Endothelial cell of umbilical vein (primary cell): ENCODE data around the gene SYCE1. TPM values are rescaled to one million over a fixed set of nuclear protein-coding genes. Genes with fewer than 3 reads are reported as not detected.

Experiments used
- BruUV-seq: library from RNA; stranded (reverse); fragments of 400-500 nt; replicated peaks from 2 replicates; lab custom pipeline; 2021; lab: Mats Ljungman, UMichigan
- CTCF ChIA-PET: fragments of 300-600, 350-600 bp; sonication (Branson Sonifier 250); formaldehyde crosslinking; loops from one replicate; lab custom pipeline; 2021; ENCODE audit warnings: antibody characterized with exemption, inconsistent platforms; lab: Charles Lee
- POLR2A ChIA-PET: fragments of 300-600, 350-600 bp; sonication (Branson Sonifier 250); formaldehyde crosslinking; loops from one replicate; lab custom pipeline; 2021; ENCODE audit warnings: antibody characterized with exemption, inconsistent platforms; lab: Charles Lee
- DNase-seq: peaks from one replicate; pipeline ENCODE4 v3.0.0-alpha.2; 2011; ENCODE audit warnings: low read depth, low spot score
- FAIRE-seq: peaks from 2 replicates; lab custom pipeline; 2011; peaks lifted over from hg19 to GRCh38; lab: Jason Lieb, UNC
- H2AFZ ChIP-seq: 2 replicates; pipeline ENCODE4 v1.6.0; 2012; ENCODE audit warnings: low read depth, low read length, control low read depth, inconsistent platforms
- H3K27ac ChIP-seq: 2 replicates; pipeline ENCODE4 v1.5.1; 2011; ENCODE audit warnings: low read depth, mild to moderate bottlenecking, control low read depth, low read length, moderate library complexity; ENCODE audit not compliant: insufficient read depth
- H3K27me3 ChIP-seq, 2 experiments: 2 replicates each; pipeline versions ENCODE4 v1.6.0 to v1.6.1; 2011; ENCODE audit warnings: low read length in 2 of 2, mixed read lengths in 1 of 2; ENCODE audit not compliant: control insufficient read depth in 2 of 2, insufficient read depth in 2 of 2
- H3K36me3 ChIP-seq, 2 experiments: 2 replicates in 1 of 2; 3 replicates in 1 of 2; pipeline ENCODE4 v1.5.1; 2011; ENCODE audit warnings: low read length in 2 of 2, mild to moderate bottlenecking in 1 of 2, moderate library complexity in 1 of 2; ENCODE audit not compliant: control insufficient read depth in 2 of 2, insufficient read depth in 2 of 2; ENCODE audit errors: extremely low read depth in 1 of 2
- H3K4me1 ChIP-seq: 3 replicates; pipeline ENCODE4 v1.5.1; 2011; ENCODE audit warnings: mild to moderate bottlenecking, low read length; ENCODE audit not compliant: control insufficient read depth, insufficient read depth; ENCODE audit errors: extremely low read depth
- H3K4me2 ChIP-seq: 2 replicates; pipeline ENCODE4 v1.6.1; 2011; ENCODE audit warnings: low read length, control low read depth, mixed read lengths; ENCODE audit not compliant: insufficient read depth
- H3K4me3 ChIP-seq, 3 experiments: fragments of 200-600 bp in 1 of 3; sonication (generic), shearing (Covaris generic) in 1 of 3; replicated peaks in 1 of 3; 2 replicates each; pipeline ENCODE4 v1.5.1; 2011 to 2016; ENCODE audit warnings: control low read depth in 3 of 3, low read length in 3 of 3, mild to moderate bottlenecking in 2 of 3, inconsistent platforms in 1 of 3, low read depth in 1 of 3, moderate library complexity in 1 of 3; ENCODE audit not compliant: insufficient read depth in 1 of 3
- H3K79me2 ChIP-seq: 2 replicates; pipeline ENCODE4 v1.6.0; 2012; ENCODE audit warnings: low read length, inconsistent platforms; ENCODE audit not compliant: control insufficient read depth, insufficient read depth
- H3K9ac ChIP-seq: replicated peaks from 2 replicates; pipeline ENCODE3; 2011; ENCODE audit warnings: low read length, control low read depth; ENCODE audit not compliant: insufficient read depth; ENCODE audit errors: extremely low read depth
- H3K9me1 ChIP-seq: replicated peaks from 3 replicates; pipeline ENCODE4 v1.6.0; 2011; ENCODE audit warnings: mild to moderate bottlenecking, low read length; ENCODE audit not compliant: control insufficient read depth, insufficient read depth; ENCODE audit errors: extremely low read depth
- H3K9me3 ChIP-seq: replicated peaks from 2 replicates; pipeline ENCODE4 v1.5.1; 2012; ENCODE audit warnings: low read length, inconsistent platforms; ENCODE audit not compliant: control insufficient read depth, insufficient read depth
- H4K20me1 ChIP-seq: replicated peaks from 2 replicates; pipeline ENCODE3; 2011; ENCODE audit warnings: mild to moderate bottlenecking, low read length; ENCODE audit not compliant: control insufficient read depth, insufficient read depth; ENCODE audit errors: extremely low read depth
- EZH2 ChIP-seq: IDR thresholded peaks from 2 replicates; pipeline ENCODE4 v1.6.1; 2012; ENCODE audit warnings: borderline replicate concordance, low read depth, mild to moderate bottlenecking, moderate library complexity, low read length, inconsistent platforms; ENCODE audit not compliant: severe bottlenecking
- FOS ChIP-seq: IDR thresholded peaks from 2 replicates; pipeline ENCODE4 v1.6.1; 2011; ENCODE audit warnings: mild to moderate bottlenecking, low read length, moderate library complexity, borderline replicate concordance; ENCODE audit not compliant: insufficient read depth
- GATA2 ChIP-seq: IDR thresholded peaks from 2 replicates; pipeline ENCODE4 v1.7.0; 2011; ENCODE audit warnings: low read depth, mild to moderate bottlenecking, moderate library complexity, mixed read lengths, low read length; ENCODE audit not compliant: insufficient read length, insufficient read depth
- JUN ChIP-seq: IDR thresholded peaks from 2 replicates; pipeline ENCODE4 v1.6.1; 2011; ENCODE audit warnings: borderline replicate concordance, low read depth; ENCODE audit not compliant: insufficient read length, insufficient read depth
- MYC ChIP-seq: IDR thresholded peaks from one replicate; pipeline ENCODE4 v1.6.1; 2011; ENCODE audit warnings: mild to moderate bottlenecking, low read depth, low read length
- POLR2A ChIP-seq: IDR thresholded peaks from 2 replicates; pipeline ENCODE4 v1.6.1; 2012; ENCODE audit warnings: low read depth, mild to moderate bottlenecking, control low read depth, low read length
- POLR2AphosphoS5 ChIP-seq: IDR thresholded peaks from 2 replicates; pipeline ENCODE4 v1.6.1; 2012; ENCODE audit warnings: low read depth, mild to moderate bottlenecking, control low read depth, low read length, moderate library complexity; ENCODE audit not compliant: insufficient read depth
- dilution Hi-C: fragments of 300-500 bp; cut with MboI; formaldehyde crosslinking; loops from one replicate; pipeline ENCODE4 v1.15.0; 2019; ENCODE audit warnings: low sequenced_read_pairs; ENCODE audit not compliant: extremely low pct_ligation_motif_present
- intact Hi-C: fragments of 100-400 bp; cut with micrococcal nuclease; formaldehyde crosslinking; loops from one replicate; pipeline ENCODE4 v1.10.0; 2022
- polyA plus RNA-seq, 4 experiments: library from polyadenylated mRNA; depleted of rRNA in 3 of 4; stranded (reverse) in 3 of 4; unstranded in 1 of 4; fragments of >200 nt; gene quantifications; 2 replicates each; pipeline versions ENCODE4 v1.2.1 to v1.2.3, GENCODE V29; 2011 to 2012; ENCODE audit warnings: missing spikeins in 1 of 4
- total RNA-seq: library from RNA; stranded (reverse); gene quantifications from 2 replicates; pipeline ENCODE4 v1.2.3, GENCODE V29; 2021
- TF ChIP-seq, protein P1 (sequence below), 2 donors: IDR thresholded peaks; 1 replicate in 1 of 2; 2 replicates in 1 of 2; pipeline ENCODE4 v1.5.1; 2011; ENCODE audit warnings: low read length in 2 of 2, mild to moderate bottlenecking in 2 of 2, moderate library complexity in 2 of 2, control low read depth in 1 of 2, inconsistent platforms in 1 of 2, low read depth in 1 of 2; ENCODE audit not compliant: insufficient read depth in 1 of 2; ENCODE audit errors: extremely low read depth in 1 of 2
- TF ChIP-seq, protein P2 (sequence below): IDR thresholded peaks from 2 replicates; pipeline ENCODE4 v1.6.1; 2011; ENCODE audit not compliant: insufficient read depth, insufficient read length

SYCE1 gene
- total and polyA plus RNA-seq, 2 donors (not counting 3 experiments of a cell fraction or from before 2014, with no cell fraction given): not detected

DNA sequence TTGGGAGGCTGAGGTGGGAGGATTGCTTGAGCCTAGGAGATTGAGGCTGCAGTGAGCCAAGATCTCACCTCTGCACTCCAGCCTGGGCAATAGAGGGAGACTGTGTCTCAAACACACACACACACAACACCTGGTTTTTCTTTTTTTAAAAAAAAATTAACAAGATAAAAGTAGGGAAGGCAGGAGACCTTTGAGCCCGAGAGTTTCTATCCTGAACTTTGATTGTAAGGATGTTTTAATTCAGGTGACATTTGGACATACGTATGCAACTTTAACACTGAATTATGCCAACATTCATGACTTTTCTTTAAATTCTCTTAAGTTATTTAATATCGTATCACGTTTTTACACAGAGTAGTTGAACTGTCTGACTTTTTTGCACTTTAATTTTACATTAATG is 49.9 kb downstream of the SYCE1 start:
- CTCF ChIA-PET: interaction anchor here (1.2 kb wide), 1 partner anchor 77 kb away, joined by 4 read pairs; no protein-coding TSS in a partner anchor
- intact Hi-C loops: no loop called here
- TF ChIP-seq GATA2 (no peak), FOS (no peak), JUN (no peak), EZH2 (no peak), POLR2AphosphoS5 (no peak), MYC (no peak), POLR2A (no peak)
- TF ChIP-seq, protein P1, sequence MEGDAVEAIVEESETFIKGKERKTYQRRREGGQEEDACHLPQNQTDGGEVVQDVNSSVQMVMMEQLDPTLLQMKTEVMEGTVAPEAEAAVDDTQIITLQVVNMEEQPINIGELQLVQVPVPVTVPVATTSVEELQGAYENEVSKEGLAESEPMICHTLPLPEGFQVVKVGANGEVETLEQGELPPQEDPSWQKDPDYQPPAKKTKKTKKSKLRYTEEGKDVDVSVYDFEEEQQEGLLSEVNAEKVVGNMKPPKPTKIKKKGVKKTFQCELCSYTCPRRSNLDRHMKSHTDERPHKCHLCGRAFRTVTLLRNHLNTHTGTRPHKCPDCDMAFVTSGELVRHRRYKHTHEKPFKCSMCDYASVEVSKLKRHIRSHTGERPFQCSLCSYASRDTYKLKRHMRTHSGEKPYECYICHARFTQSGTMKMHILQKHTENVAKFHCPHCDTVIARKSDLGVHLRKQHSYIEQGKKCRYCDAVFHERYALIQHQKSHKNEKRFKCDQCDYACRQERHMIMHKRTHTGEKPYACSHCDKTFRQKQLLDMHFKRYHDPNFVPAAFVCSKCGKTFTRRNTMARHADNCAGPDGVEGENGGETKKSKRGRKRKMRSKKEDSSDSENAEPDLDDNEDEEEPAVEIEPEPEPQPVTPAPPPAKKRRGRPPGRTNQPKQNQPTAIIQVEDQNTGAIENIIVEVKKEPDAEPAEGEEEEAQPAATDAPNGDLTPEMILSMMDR (IDR thresholded peaks at IDR 0.05; ENCODE audit: extremely low read depth in 1 of 2, insufficient read depth in 1 of 2, low read depth in 1 of 2, low read length in 2 of 2): no peak
- TF ChIP-seq, protein P2, sequence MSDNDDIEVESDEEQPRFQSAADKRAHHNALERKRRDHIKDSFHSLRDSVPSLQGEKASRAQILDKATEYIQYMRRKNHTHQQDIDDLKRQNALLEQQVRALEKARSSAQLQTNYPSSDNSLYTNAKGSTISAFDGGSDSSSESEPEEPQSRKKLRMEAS: no peak
- H3K9me3 ChIP-seq: peaks cover 2% of the 10 kb centered on the region
- POLR2A ChIA-PET: no interaction called here
- no peak overlapping the region for H3K4me2 ChIP-seq
- no peaks in the 10 kb centered on the region for H4K20me1 ChIP-seq
- no peak overlapping the region for H3K27ac ChIP-seq
- DNase-seq: no peak
- H3K4me3 ChIP-seq: no peak overlapping the region
- no peaks in the 10 kb centered on the region for H3K79me2 ChIP-seq
- FAIRE-seq: no peak
- no peaks in the 10 kb centered on the region for H3K36me3 ChIP-seq
- no peak overlapping the region for H2AFZ ChIP-seq
- no peaks in the 10 kb centered on the region for H3K4me1 ChIP-seq
- no TSS peak for BruUV-seq
- peaks cover 0 to 8% of the 10 kb centered on the region in 2 experiments for H3K27me3 ChIP-seq
- no peak overlapping the region for H3K9ac ChIP-seq
- H3K9me1 ChIP-seq: no peaks in the 10 kb centered on the region
- dilution Hi-C loops: no loop called here
